Caki2 (cell line): Measurements from ENCODE around the gene TACC2. TPM values are rescaled to one million over a fixed set of nuclear protein-coding genes. Genes with fewer than 3 reads are reported as not detected.
"Not testable (repeated sequence)": the region's sequence is repeated elsewhere in the genome, so short reads cannot be mapped to it uniquely, and the experiment has no call there.

Experiments
- DNase-seq: peaks from one replicate; pipeline ENCODE4 v3.0.0-alpha.2; 2015; ENCODE audit warnings: low read depth
- in situ Hi-C: cut with HindIII; loops from 2 replicates; pipeline ENCODE4 v1.10.0; 2016; ENCODE audit warnings: low sequenced_read_pairs, low pct_unique_long_range_greater_than_20kb, mixed read lengths
- total RNA-seq: library from RNA; depleted of rRNA; stranded (reverse); fragments of >200 nt; shearing (Covaris generic); gene quantifications from 2 replicates; pipeline ENCODE4 v1.2.3, GENCODE V29; 2014; ENCODE audit warnings: low replicate concordance

The TACC2 gene
- total RNA-seq, 1 experiment from 2014 or later: 21.8 TPM

- in situ Hi-C loops: no loop called here
- DNase-seq: peak; percentile 59
These were observed 30.5 kb downstream of the TACC2 start for GRCh38 chr10:122019414-122019975.

- no peak for DNase-seq
- in situ Hi-C loops: no loop called here
These were observed 31.3 kb downstream of the TACC2 start for GRCh38 chr10:122020226-122020625.

GRCh38 chr10:122021379-122021778 lies 32.4 kb downstream of the TACC2 start:
- in situ Hi-C loops: no loop called here
- DNase-seq: no peak

GRCh38 chr10:122021828-122022227 lies 32.9 kb downstream of the TACC2 start:
- DNase-seq: no peak
- in situ Hi-C loops: no loop called here

DNA sequence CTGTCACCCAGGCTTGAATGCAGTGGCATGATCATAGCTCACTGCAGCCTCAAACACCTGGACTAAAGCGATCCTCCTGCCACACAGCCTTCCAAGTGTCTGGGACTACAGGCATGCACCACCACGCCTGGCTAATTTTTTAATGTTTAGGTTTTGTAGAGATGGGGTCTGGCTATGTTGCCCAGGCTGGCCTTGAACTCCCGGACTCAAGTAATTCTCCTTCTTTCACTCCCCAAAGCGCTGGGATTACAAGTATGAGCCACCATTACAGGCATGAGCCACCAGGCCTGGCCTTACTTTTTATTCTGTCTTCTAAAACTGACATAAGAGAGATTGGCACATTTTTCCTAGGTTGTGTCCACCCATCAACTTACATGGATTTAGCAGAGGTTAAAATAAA lies 33.3 kb downstream of the TACC2 start:
- DNase-seq: no peak
- in situ Hi-C loops: no loop called here

DNA sequence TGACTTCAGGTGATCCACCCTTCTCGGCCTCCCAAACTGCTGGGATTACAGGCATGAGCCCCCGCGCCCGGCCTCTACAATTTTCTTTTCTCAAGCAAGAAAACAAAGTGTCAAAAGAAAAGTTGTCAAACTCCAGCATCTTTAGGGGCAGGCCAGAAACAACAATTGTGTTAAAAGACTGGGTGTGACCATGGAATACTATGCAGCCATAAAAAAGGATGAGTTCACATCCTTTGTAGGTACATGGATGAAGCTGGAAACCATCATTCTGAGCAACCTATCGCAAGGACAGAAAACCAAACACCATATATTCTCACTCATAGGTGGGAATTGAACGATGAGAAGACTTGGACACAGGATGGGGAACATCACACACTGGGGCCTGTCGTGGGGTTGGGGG lies 34.3 kb downstream of the TACC2 start:
- in situ Hi-C loops, DNase-seq: not testable (repeated sequence)

DNA sequence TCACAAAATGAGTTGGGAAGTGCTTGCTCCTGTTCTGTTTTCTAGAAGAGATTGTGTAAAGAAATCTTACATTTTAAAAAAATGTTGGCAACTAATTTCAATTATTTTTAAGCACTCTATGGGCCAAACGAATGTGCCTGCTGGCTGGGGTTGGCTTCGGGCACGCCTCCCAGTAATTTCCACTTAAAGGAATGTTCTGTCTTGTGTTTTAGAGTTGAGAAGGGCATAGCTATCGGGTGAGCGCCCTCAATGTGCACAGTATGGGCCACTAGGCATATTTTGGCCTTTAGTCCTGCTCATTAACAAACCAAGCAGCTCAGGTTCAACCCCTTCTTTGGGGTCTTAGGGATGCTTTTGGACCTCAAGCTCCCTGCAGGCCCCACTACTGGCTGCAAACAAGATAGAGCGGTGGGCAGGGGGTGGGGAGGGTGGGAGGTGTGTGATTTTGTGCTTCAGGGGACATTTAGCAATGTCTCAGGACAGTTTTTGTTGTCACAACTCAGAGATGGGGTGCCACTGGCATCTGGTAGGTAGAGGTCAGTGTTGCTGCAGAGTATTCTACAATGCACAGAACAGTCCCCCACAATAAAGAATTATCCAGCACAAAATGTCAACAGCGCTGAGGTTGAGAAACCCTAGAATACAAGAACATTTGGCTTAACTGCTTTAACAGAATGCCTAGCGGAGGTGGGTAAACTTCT lies 40.7 kb downstream of the TACC2 start:
- in situ Hi-C loops: no loop called here
- no peak for DNase-seq

GRCh38 chr10:122030200-122030552 lies 41.2 kb downstream of the TACC2 start:
- in situ Hi-C loops: no loop called here
- DNase-seq: no peak

GRCh38 chr10:122033224-122033926 lies 44.4 kb downstream of the TACC2 start:
- no peak for DNase-seq
- in situ Hi-C loops: no loop called here

- no peak for DNase-seq
- in situ Hi-C loops: no loop called here
These were observed 45.3 kb downstream of the TACC2 start for GRCh38 chr10:122034149-122034756.

GRCh38 chr10:122040786-122041185 lies 51.8 kb downstream of the TACC2 start:
- in situ Hi-C loops: no loop called here
- no peak for DNase-seq

GRCh38 chr10:122042836-122043235 lies 53.9 kb downstream of the TACC2 start:
- in situ Hi-C loops: no loop called here
- no peak for DNase-seq

DNA sequence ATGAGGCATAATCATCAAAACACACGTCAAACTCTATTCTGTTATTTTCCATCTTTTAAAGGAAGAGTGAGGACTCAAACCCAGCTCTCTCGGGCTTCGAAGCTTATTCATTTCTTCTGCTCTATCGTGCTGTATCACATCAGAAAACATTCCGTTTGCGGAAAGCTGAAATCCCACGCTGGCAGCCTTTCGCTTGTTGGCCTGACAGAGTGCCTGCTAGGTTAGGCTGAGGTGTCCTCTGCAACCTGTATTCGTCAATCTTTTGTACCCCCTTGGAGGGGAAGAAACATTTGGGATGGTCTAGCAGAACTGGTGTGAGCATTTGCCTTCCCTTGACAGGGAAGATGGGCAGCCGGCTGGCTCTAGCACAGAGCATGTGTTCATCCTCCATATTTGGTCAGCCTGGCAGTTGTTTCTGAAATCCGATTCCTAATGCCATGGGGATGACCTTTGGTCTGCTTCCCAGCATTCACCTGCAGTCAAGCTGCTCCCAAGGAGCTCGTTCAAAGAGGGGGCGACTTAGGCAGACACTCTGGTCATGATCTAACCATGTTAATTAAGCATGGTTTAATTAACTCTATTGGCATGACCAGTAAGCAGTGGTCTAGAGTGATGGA lies 55.2 kb downstream of the TACC2 start:
- in situ Hi-C loops: no loop called here
- peak; percentile 32 for DNase-seq

GRCh38 chr10:122044713-122045112 lies 55.8 kb downstream of the TACC2 start:
- in situ Hi-C loops: no loop called here
- DNase-seq: no peak

DNA sequence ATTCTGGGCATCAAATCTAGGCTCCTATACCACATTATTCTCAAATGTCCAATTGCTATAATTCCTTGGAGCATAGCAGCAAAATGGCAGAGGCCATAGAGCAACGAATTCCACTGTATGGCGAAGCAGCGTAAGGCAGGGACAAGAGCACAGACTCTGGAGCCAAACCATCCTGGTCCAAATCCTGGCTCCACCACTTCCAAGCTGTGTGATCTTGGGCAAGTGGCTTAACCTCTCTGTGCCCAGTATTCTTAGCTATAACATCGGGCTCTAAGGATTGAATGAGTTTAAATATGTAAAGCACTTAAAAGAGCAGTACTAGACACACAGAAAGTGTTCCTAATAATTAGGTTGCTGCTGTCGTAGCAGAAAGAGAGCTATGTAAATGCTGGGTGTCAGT lies 56.2 kb downstream of the TACC2 start:
- in situ Hi-C loops: no loop called here
- DNase-seq: no peak

DNA sequence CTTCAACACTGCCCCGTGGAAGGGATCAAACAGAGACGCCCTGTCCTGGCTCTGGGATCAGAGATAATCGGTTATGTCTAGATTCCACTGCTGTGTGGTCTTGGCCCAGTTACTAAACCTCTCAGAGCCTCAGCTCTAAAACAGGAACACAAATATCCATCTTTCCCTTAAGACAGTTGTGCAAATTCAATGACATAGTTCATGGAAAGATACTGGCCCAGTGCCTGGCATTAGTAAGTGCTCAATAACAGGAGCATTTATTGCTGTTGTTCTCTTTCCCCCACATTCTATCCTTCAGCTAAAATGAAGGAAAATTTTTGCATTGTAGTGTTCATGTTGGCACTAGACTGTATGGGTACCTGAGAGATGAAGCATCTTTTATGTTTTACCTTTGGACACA lies 58.6 kb downstream of the TACC2 start:
- in situ Hi-C loops: no loop called here
- no peak for DNase-seq

DNA sequence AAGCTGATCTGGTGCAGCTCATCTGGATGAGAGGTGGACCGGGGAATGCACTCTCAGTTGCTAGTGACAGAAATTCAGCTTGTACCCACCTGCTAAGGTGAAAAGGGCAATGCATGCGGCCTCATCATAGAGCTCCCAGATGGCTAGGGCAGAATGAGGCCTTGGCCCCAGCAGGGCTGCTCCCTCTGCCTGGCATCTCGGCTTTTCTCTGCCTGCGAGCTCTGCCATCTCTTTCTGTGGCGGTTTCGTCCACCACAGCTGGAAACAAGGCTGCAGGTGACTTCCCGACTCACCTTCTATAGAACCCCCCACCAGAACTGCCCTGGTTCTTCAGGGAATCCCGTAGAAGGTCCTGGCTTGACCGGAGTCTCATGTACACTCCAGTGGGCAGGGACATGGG lies 60.1 kb downstream of the TACC2 start:
- no peak for DNase-seq
- in situ Hi-C loops: no loop called here

GRCh38 chr10:122050311-122050710 lies 61.3 kb downstream of the TACC2 start:
- no peak for DNase-seq
- in situ Hi-C loops: no loop called here

- in situ Hi-C loops: no loop called here
- DNase-seq: no peak
These were observed 61.8 kb downstream of the TACC2 start for GRCh38 chr10:122050811-122051210.
